Measurements from ENCODE around the gene AGXT.

DNA sequence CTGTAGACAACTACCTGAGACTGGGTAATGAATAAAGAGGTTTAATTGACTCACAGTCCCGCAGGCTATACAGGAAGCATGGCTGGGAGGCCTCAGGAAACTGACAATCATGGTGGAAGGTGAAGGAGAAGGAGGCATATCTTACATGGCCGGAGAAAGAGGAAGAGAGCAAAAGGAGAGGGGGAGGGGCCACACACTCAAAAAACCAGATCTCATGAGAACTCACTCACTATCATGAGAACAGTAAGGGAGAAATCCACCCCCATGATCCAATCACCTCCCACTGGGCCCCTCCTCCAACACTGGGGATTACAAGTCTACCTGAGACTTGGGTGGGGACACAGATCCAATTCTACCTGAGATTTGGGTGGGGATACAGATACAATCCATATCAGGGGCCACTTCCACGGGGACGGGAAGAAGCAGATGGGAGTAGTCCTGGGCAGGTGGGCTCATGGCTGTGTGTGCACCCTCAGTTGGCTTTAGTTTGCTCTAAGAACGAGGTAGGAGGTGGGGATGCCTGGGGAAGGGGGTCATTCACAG is 17.5 kb downstream of the AGXT start:
- TF ChIP-seq, protein P1, sequence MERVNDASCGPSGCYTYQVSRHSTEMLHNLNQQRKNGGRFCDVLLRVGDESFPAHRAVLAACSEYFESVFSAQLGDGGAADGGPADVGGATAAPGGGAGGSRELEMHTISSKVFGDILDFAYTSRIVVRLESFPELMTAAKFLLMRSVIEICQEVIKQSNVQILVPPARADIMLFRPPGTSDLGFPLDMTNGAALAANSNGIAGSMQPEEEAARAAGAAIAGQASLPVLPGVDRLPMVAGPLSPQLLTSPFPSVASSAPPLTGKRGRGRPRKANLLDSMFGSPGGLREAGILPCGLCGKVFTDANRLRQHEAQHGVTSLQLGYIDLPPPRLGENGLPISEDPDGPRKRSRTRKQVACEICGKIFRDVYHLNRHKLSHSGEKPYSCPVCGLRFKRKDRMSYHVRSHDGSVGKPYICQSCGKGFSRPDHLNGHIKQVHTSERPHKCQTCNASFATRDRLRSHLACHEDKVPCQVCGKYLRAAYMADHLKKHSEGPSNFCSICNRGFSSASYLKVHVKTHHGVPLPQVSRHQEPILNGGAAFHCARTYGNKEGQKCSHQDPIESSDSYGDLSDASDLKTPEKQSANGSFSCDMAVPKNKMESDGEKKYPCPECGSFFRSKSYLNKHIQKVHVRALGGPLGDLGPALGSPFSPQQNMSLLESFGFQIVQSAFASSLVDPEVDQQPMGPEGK (CRISPR knock-in tag; IDR thresholded peaks at IDR 0.05; ENCODE audit: borderline replicate concordance) = no peak
- TF ChIP-seq ARNTL (CRISPR knock-in tag; IDR thresholded peaks at IDR 0.05; ENCODE audit: borderline replicate concordance, low read depth) = no peak
